ENCODE measurements around the gene EN1. TPM values are rescaled to one million over a fixed set of nuclear protein-coding genes. Genes with fewer than 3 reads are reported as not detected.

Gene EN1
- total and polyA plus RNA-seq, 2 of the 13 experiments (the other 11 are each of a cell fraction or from before 2014, with no cell fraction given) = not detected

DNA sequence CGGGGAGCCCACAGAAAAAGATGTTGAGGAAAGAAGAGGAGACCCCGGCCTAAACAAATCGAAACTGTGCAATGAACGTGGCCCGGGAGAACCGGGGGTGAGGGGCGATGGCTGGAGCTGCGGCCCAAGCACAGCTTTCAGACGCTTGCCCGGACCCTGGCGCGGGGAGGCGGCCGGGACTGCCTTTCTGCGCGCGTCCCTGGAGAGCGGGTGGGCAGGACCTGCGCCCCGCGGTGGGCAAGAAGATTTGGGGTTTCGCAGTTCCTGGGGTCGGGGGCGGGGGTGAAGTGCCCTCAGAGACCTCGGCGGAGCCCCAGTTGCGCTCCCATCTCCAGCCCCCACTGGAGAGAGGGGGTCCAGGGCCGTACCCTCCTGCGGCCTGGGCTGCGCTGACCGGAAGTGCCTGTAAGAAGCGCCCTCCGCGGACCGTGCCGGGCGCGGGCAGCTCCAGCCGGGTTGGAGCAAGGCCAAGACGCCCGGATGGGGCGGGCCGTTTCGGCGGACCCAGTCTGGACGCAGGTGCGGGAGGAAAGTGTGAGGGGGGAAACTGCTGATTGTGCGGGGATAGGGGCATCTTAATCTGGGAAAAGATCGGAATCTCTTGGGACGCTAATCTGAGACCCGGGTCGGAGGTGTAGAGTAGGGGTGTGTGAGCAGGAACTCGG, 11.6 kb downstream of the EN1 start (continued):
- TF ChIP-seq ZNF766 (CRISPR knock-in tag; IDR thresholded peaks at IDR 0.05; ENCODE audit: borderline replicate concordance) = no peak
- no peak for TF ChIP-seq ZMYM3 (CRISPR knock-in tag; IDR thresholded peaks at IDR 0.05)
- no peak for TF ChIP-seq ZNF142 (CRISPR knock-in tag; IDR thresholded peaks at IDR 0.05)
- TF ChIP-seq TBX2 (CRISPR knock-in tag; IDR thresholded peaks at IDR 0.05; ENCODE audit: borderline replicate concordance) = no peak
- TF ChIP-seq ZNF101 (CRISPR knock-in tag; IDR thresholded peaks at IDR 0.05; ENCODE audit: borderline replicate concordance, low read depth) = no peak
- TF ChIP-seq SKI (IDR thresholded peaks at IDR 0.05; ENCODE audit: partially characterized antibody) = no peak
- no peak for TF ChIP-seq ZNF460 (CRISPR knock-in tag; IDR thresholded peaks at IDR 0.05; ENCODE audit: borderline replicate concordance)
- no peak for TF ChIP-seq YEATS2 (CRISPR knock-in tag; IDR thresholded peaks at IDR 0.05; ENCODE audit: borderline replicate concordance)
- no peak for TF ChIP-seq ZNF263 (CRISPR knock-in tag; IDR thresholded peaks at IDR 0.05)
- no peak for TF ChIP-seq PAWR (CRISPR knock-in tag; IDR thresholded peaks at IDR 0.05; ENCODE audit: borderline replicate concordance)
- TF ChIP-seq MXD1 (CRISPR knock-in tag; IDR thresholded peaks at IDR 0.05) = no peak
- TF ChIP-seq HOXD1 (CRISPR knock-in tag; IDR thresholded peaks at IDR 0.05) = no peak
- TF ChIP-seq ZNF317 (CRISPR knock-in tag; IDR thresholded peaks at IDR 0.05) = no peak
- no peak for TF ChIP-seq DNMT3B (CRISPR knock-in tag; conservative IDR thresholded peaks at IDR 0.05)
- TF ChIP-seq, protein P1, sequence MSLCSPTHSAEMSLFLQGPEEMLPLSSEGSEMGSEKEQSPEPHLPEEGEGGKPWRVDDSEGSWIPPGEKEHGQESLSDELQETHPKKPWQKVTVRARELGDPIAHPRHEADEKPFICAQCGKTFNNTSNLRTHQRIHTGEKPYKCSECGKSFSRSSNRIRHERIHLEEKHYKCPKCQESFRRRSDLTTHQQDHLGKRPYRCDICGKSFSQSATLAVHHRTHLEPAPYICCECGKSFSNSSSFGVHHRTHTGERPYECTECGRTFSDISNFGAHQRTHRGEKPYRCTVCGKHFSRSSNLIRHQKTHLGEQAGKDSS (CRISPR knock-in tag; IDR thresholded peaks at IDR 0.05; ENCODE audit: borderline replicate concordance, low read depth) = no peak
- TF ChIP-seq NFYB (CRISPR knock-in tag; IDR thresholded peaks at IDR 0.05) = no peak
- no peak for TF ChIP-seq NONO (IDR thresholded peaks at IDR 0.05)
- TF ChIP-seq NONO (CRISPR knock-in tag; conservative IDR thresholded peaks at IDR 0.05) = no peak
- TF ChIP-seq ZNF136 (CRISPR knock-in tag; IDR thresholded peaks at IDR 0.05; ENCODE audit: low read depth) = no peak
- 0 out of 2 replicates have a peak, but pooled peaks have one; percentile 22 for TF ChIP-seq ELF1 (CRISPR knock-in tag; IDR thresholded peaks at IDR 0.05)
- TF ChIP-seq, protein P2, sequence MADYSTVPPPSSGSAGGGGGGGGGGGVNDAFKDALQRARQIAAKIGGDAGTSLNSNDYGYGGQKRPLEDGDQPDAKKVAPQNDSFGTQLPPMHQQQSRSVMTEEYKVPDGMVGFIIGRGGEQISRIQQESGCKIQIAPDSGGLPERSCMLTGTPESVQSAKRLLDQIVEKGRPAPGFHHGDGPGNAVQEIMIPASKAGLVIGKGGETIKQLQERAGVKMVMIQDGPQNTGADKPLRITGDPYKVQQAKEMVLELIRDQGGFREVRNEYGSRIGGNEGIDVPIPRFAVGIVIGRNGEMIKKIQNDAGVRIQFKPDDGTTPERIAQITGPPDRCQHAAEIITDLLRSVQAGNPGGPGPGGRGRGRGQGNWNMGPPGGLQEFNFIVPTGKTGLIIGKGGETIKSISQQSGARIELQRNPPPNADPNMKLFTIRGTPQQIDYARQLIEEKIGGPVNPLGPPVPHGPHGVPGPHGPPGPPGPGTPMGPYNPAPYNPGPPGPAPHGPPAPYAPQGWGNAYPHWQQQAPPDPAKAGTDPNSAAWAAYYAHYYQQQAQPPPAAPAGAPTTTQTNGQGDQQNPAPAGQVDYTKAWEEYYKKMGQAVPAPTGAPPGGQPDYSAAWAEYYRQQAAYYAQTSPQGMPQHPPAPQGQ (CRISPR knock-in tag; IDR thresholded peaks at IDR 0.05; ENCODE audit: borderline replicate concordance) = no peak
- no peak for TF ChIP-seq THYN1 (CRISPR knock-in tag; IDR thresholded peaks at IDR 0.05; ENCODE audit: borderline replicate concordance, low read depth)
